K562 (cell line): ENCODE data around the gene CEBPE. TPM values are rescaled to one million over a fixed set of nuclear protein-coding genes. Genes with fewer than 3 reads are reported as not detected.
A peak's percentile ranks its signal among the peaks of the same experiment; 100 is the strongest.

ENCODE experiments used
- ATAC-seq: fragments of 200-7000 bp; cut with Tn5 transposase; 3 replicates; pipeline ENCODE4 v1.9.1; 2020; ENCODE audit warnings: moderate library complexity
- BruUV-seq: library from RNA; stranded (reverse); fragments of 400-500 nt; replicated peaks from 2 replicates; lab custom pipeline; 2021; lab: Mats Ljungman, UMichigan
- CTCF ChIA-PET: fragments of 300-600 bp; formaldehyde crosslinking; extraction: SDS; loops from one replicate; lab custom pipeline; 2021; ENCODE audit warnings: low intra/inter-chr PET ratio; lab: Yijun Ruan, JAX
- POLR2A ChIA-PET: fragments of 300-600, 350-650 bp; sonication (Branson Sonifier 250); formaldehyde crosslinking; extraction: SDS; loops from one replicate; lab custom pipeline; 2021; ENCODE audit warnings: antibody characterized with exemption, inconsistent platforms; lab: Yijun Ruan, JAX
- DNase-seq, 4 experiments: peaks; one replicate each; pipeline versions ENCODE4 v3.0.0 to v3.0.0-alpha.2; 2011 to 2018; ENCODE audit warnings: low spot score in 3 of 4, mixed read lengths in 3 of 4; ENCODE audit errors: extremely low read depth in 1 of 4
- FAIRE-seq: peaks from 2 replicates; lab custom pipeline; 2011; peaks lifted over from hg19 to GRCh38; lab: Jason Lieb, UNC
- H2AFZ ChIP-seq: 2 replicates; pipeline ENCODE4 v1.6.0; 2011; ENCODE audit warnings: low read depth, low read length, control low read depth, inconsistent platforms
- H3K27ac ChIP-seq: fragments of 200-600 bp; 3 replicates; pipeline ENCODE4 v1.8.0; 2011; ENCODE audit warnings: low read depth, mild to moderate bottlenecking, control low read depth, inconsistent platforms, low read length, moderate library complexity, mixed read lengths; ENCODE audit errors: extremely low read depth
- H3K27me3 ChIP-seq, 2 experiments: fragments of 300-600 bp in 1 of 2; 2 replicates in 1 of 2; 3 replicates in 1 of 2; pipeline versions ENCODE4 v1.6.0 to v1.8.0; 2011; ENCODE audit warnings: inconsistent platforms in 2 of 2, low read length in 2 of 2, mild to moderate bottlenecking in 1 of 2, mixed read lengths in 1 of 2, moderate library complexity in 1 of 2; ENCODE audit not compliant: control insufficient read depth in 2 of 2, insufficient read depth in 2 of 2
- H3K36me3 ChIP-seq: fragments of 300-600 bp; 3 replicates; pipeline ENCODE4 v1.8.0; 2011; ENCODE audit warnings: mild to moderate bottlenecking, low read length, inconsistent platforms; ENCODE audit not compliant: control insufficient read depth, insufficient read depth
- H3K4me1 ChIP-seq, 2 experiments: fragments of 200-600 bp in 1 of 2; replicated peaks in 1 of 2; 2 replicates in 1 of 2; 3 replicates in 1 of 2; pipeline versions ENCODE4 v1.5.1 to v1.8.0; 2011; ENCODE audit warnings: inconsistent platforms in 2 of 2, low read length in 2 of 2, mild to moderate bottlenecking in 1 of 2, mixed read lengths in 1 of 2, moderate library complexity in 1 of 2; ENCODE audit not compliant: control insufficient read depth in 2 of 2, insufficient read depth in 2 of 2
- H3K4me2 ChIP-seq: 2 replicates; pipeline ENCODE4 v1.6.1; 2011; ENCODE audit warnings: low read length, control low read depth, inconsistent platforms, mixed read lengths; ENCODE audit not compliant: insufficient read depth
- H3K4me3 ChIP-seq: fragments of 200-600 bp; sonication (generic), shearing (Covaris generic); 2 replicates; pipeline ENCODE4 v1.5.1; 2016; ENCODE audit warnings: control low read depth, inconsistent platforms
- H3K79me2 ChIP-seq: fragments of 200-600 bp; 3 replicates; pipeline ENCODE4 v1.8.0; 2011; ENCODE audit warnings: low read length, inconsistent platforms; ENCODE audit not compliant: control insufficient read depth, insufficient read depth
- H3K9ac ChIP-seq, 2 experiments: 2 replicates each; pipeline versions ENCODE4 v1.6.0 to v1.6.1; 2011; ENCODE audit warnings: low read depth in 2 of 2, low read length in 2 of 2, control low read depth in 1 of 2, inconsistent platforms in 1 of 2, mild to moderate bottlenecking in 1 of 2, mixed read lengths in 1 of 2; ENCODE audit not compliant: insufficient read depth in 1 of 2
- H3K9me1 ChIP-seq: one replicate; pipeline ENCODE4 v1.6.0; 2011; ENCODE audit warnings: inconsistent platforms, mild to moderate bottlenecking, low read length, moderate library complexity; ENCODE audit not compliant: control insufficient read depth, insufficient read depth
- H3K9me3 ChIP-seq: replicated peaks from 2 replicates; pipeline ENCODE4 v1.5.1; 2011; ENCODE audit warnings: low read depth, low read length, inconsistent platforms; ENCODE audit not compliant: control insufficient read depth, insufficient read depth
- H4K20me1 ChIP-seq: replicated peaks from 2 replicates; pipeline ENCODE4 v1.6.1; 2011; ENCODE audit warnings: low read length, inconsistent platforms, mixed read lengths; ENCODE audit not compliant: control insufficient read depth, insufficient read depth
- ATF7 ChIP-seq: fragments of 450-650 bp; IDR thresholded peaks from 2 replicates; pipeline ENCODE4 v1.7.1; 2014; ENCODE audit warnings: mild to moderate bottlenecking, moderate library complexity
- GABPB1 ChIP-seq: sonication (generic); formaldehyde crosslinking; IDR thresholded peaks from 2 replicates; pipeline ENCODE4 v1.8.0; 2022; ENCODE audit warnings: mild to moderate bottlenecking, missing genetic modification reagents
- GATAD2B ChIP-seq: fragments of 450-650 bp; IDR thresholded peaks from 2 replicates; pipeline ENCODE4 v1.6.1; 2017; ENCODE audit warnings: mild to moderate bottlenecking, borderline replicate concordance
- KHSRP ChIP-seq: fragments of 450-650 bp; IDR thresholded peaks from 2 replicates; pipeline ENCODE4 v1.6.1; 2017
- KLF10 ChIP-seq: fragments of 250-450 bp; sonication (Bioruptor Pico); IDR thresholded peaks from 2 replicates; pipeline ENCODE4 v1.6.1; 2021; ENCODE audit warnings: matching md5 sums
- L3MBTL2 ChIP-seq: fragments of 450-650 bp; IDR thresholded peaks from 2 replicates; pipeline ENCODE4 v1.6.1; 2016; ENCODE audit warnings: mild to moderate bottlenecking, moderate library complexity
- NCOA4 ChIP-seq: fragments of 450-650 bp; IDR thresholded peaks from 2 replicates; pipeline ENCODE4 v1.6.1; 2018; ENCODE audit warnings: mild to moderate bottlenecking; ENCODE audit not compliant: partially characterized antibody
- POLR3G ChIP-seq: IDR thresholded peaks from 2 replicates; pipeline ENCODE4 v1.6.1; 2011; ENCODE audit not compliant: insufficient read length, insufficient replicate concordance; ENCODE audit errors: extremely low read depth
- PURB ChIP-seq: sonication (generic); formaldehyde crosslinking; IDR thresholded peaks from 2 replicates; pipeline ENCODE4 v1.9.0; 2021; ENCODE audit warnings: low read depth, mild to moderate bottlenecking, missing genetic modification reagents
- RBM14 ChIP-seq: fragments of 200-400 bp; formaldehyde crosslinking; IDR thresholded peaks from 2 replicates; pipeline ENCODE4 v1.6.1; 2018; ENCODE audit warnings: low read depth, mild to moderate bottlenecking, low read length, moderate library complexity, borderline replicate concordance; ENCODE audit not compliant: insufficient read depth
- ZBTB7A ChIP-seq: IDR thresholded peaks from 2 replicates; pipeline ENCODE4 v1.6.1; 2011; ENCODE audit warnings: low read depth, mild to moderate bottlenecking, low read length, moderate library complexity, borderline replicate concordance; ENCODE audit not compliant: control insufficient read depth
- ZNF263 ChIP-seq: sonication (generic); formaldehyde crosslinking; IDR thresholded peaks from 2 replicates; pipeline ENCODE4 v1.8.0; 2022; ENCODE audit warnings: mild to moderate bottlenecking, missing genetic modification reagents, borderline replicate concordance
- ZNF644 ChIP-seq: fragments of 200-800 bp; sonication (Bioruptor generic); IDR thresholded peaks from 2 replicates; pipeline ENCODE4 v1.6.1; 2016; ENCODE audit warnings: low read depth, missing genetic modification characterization, missing compliant biosample characterization
- ZNF780A ChIP-seq: fragments of 250-450 bp; sonication (Bioruptor Pico); IDR thresholded peaks from 2 replicates; pipeline ENCODE4 v1.5.0; 2021; ENCODE audit warnings: mild to moderate bottlenecking
- WGBS: fragments of 100-300 bp; shearing (Covaris generic); methylation state at CpG from one replicate; pipeline ENCODE4 v1.1.6; 2016; ENCODE audit warnings: low coverage, mixed read lengths; ENCODE audit not compliant: insufficient coverage; ENCODE audit errors: missing lambda C conversion rate; 5-methylcytosine and 5-hydroxymethylcytosine counted together
- in situ Hi-C: fragments of 300-500 bp; cut with MboI; formaldehyde crosslinking; loops from 4 replicates; pipeline ENCODE4 v1.15.0; 2018; ENCODE audit warnings: inconsistent platforms, mixed read lengths
- intact Hi-C: fragments of 100-400 bp; cut with micrococcal nuclease; formaldehyde crosslinking; loops from 2 replicates; pipeline ENCODE4 v1.14.2; 2022
- polyA plus RNA-seq, 8 experiments: library from polyadenylated mRNA; depleted of rRNA in 4 of 8; stranded (reverse) in 5 of 8; unstranded in 3 of 8; fragments of >200 nt; fragmentation: Nextera tagmentation in 2 of 8; fragmentation: Illumina TruSeq in 1 of 8; extraction: Ambion mirVana in 2 of 8; extraction: Trizol in 1 of 8; gene quantifications; 2 replicates each; pipeline versions ENCODE4 v1.2.1 to v1.2.3, GENCODE V29; 2011 to 2014; ENCODE audit warnings: inconsistent platforms in 1 of 8, missing spikeins in 1 of 8
- total RNA-seq, 7 experiments: library from RNA; depleted of rRNA in 6 of 7; stranded (reverse); fragments of >200 nt in 6 of 7; fragmentation: Illumina TruSeq in 2 of 7; extraction: Trizol in 2 of 7; gene quantifications; 2 replicates each; pipeline versions ENCODE4 v1.2.1 to v1.2.3, GENCODE V29; 2011 to 2021; ENCODE audit warnings: low replicate concordance in 1 of 7
- TF ChIP-seq, protein P1 (sequence below): fragments of 450-650 bp; IDR thresholded peaks from 2 replicates; pipeline ENCODE4 v1.6.1; 2016; ENCODE audit warnings: low read depth, mild to moderate bottlenecking, moderate library complexity
- TF ChIP-seq, protein P2 (sequence below): fragments of 450-650 bp; formaldehyde crosslinking; IDR thresholded peaks from 2 replicates; pipeline ENCODE4 v1.4.0; 2022; ENCODE audit warnings: missing genetic modification characterization
- TF ChIP-seq, protein P3 (sequence below): fragments of 200-800 bp; sonication (Bioruptor generic); IDR thresholded peaks from 2 replicates; pipeline ENCODE4 v1.6.1; 2017; ENCODE audit warnings: missing genetic modification characterization, missing compliant biosample characterization

CEBPE gene
- total and polyA plus RNA-seq, 9 of the 15 experiments (the other 6 are each of a cell fraction or from before 2014, with no cell fraction given): 0.09 to 0.15 (median 0.13) TPM; not detected in 6

DNA sequence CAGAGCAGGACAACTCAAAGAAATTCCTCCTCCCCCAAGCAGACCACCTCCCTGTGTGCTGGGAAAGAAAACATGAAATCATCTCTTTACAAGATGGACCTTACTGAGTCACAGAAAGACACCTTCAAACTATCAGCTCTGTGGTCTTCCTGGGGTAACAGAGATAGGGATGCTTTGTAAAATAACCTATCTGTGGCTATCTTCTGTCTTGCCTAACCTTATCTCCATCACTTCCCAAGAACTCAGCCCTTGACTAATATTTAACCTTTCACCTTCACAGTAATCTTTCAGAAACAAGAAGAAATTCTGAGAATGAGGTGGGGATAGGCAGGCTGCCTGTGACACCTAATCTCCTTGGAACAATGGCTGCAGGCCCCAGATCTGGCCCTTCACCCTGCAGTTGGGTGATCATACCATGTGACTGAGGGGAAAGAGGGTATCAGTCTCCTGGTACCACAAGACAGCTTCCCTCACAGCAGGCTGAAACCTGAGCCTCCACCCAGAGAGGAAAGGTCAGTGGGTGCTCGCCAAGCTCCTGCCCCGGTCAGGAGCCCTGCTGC lies 27.4 kb upstream of the CEBPE start (continued):
- peak; percentile 97 for TF ChIP-seq GATAD2B
- TF ChIP-seq KHSRP: peak; percentile 75; the same call in 1 of the 2 replicates
- TF ChIP-seq, protein P1, sequence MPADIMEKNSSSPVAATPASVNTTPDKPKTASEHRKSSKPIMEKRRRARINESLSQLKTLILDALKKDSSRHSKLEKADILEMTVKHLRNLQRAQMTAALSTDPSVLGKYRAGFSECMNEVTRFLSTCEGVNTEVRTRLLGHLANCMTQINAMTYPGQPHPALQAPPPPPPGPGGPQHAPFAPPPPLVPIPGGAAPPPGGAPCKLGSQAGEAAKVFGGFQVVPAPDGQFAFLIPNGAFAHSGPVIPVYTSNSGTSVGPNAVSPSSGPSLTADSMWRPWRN: peak; percentile 88
- no peak for TF ChIP-seq ZNF780A (CRISPR knock-in tag)
- peak; percentile 87 for TF ChIP-seq NCOA4
- TF ChIP-seq, protein P2, sequence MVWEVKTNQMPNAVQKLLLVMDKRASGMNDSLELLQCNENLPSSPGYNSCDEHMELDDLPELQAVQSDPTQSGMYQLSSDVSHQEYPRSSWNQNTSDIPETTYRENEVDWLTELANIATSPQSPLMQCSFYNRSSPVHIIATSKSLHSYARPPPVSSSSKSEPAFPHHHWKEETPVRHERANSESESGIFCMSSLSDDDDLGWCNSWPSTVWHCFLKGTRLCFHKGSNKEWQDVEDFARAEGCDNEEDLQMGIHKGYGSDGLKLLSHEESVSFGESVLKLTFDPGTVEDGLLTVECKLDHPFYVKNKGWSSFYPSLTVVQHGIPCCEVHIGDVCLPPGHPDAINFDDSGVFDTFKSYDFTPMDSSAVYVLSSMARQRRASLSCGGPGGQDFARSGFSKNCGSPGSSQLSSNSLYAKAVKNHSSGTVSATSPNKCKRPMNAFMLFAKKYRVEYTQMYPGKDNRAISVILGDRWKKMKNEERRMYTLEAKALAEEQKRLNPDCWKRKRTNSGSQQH: 0 out of 2 replicates have a peak, but pooled peaks have one; percentile 35
- TF ChIP-seq, all 486 proteins: peak for 152

DNA sequence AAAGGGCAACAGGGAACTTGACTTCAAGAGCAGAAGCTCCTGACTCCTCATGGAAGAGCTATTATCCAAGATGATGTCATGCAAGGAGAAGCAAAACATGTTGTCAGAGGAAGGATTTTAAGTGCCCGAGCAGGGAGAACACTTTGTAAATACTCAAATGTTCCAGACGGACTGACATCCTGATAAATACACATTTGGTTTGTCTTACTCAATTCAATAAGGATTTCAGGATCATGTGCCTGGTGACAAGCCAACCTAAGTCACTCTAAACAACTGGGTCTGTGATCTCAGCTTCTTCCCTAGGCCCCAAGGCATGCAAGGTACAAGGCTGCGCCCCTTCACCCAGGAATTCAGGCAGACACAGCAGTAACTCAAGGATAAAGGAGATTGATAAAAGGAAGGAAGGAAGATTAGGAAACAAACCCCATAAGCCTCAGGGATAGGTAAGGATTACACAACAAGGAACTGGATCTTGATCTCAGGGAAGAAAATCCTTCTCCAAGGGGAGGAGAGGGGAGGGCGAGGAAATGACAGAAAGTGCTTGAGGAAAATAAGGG lies 26.8 kb upstream of the CEBPE start:
- Histone ChIP-seq H3K4me2 (peak overlapping the region; percentile 64), H2AFZ (peak overlapping the region; percentile 1; the same call in 1 of the 2 replicates)
- no peak for TF ChIP-seq KLF10 (CRISPR knock-in tag)
- no peak for TF ChIP-seq PURB
- TF ChIP-seq GABPB1 (CRISPR knock-in tag): 0 out of 2 replicates have a peak, but pooled peaks have one; percentile 22
- peak; percentile 26 for TF ChIP-seq ATF7
- TF ChIP-seq ZNF644 (tag): peak; percentile 39
- TF ChIP-seq RBM14: no peak
- TF ChIP-seq, protein P3, sequence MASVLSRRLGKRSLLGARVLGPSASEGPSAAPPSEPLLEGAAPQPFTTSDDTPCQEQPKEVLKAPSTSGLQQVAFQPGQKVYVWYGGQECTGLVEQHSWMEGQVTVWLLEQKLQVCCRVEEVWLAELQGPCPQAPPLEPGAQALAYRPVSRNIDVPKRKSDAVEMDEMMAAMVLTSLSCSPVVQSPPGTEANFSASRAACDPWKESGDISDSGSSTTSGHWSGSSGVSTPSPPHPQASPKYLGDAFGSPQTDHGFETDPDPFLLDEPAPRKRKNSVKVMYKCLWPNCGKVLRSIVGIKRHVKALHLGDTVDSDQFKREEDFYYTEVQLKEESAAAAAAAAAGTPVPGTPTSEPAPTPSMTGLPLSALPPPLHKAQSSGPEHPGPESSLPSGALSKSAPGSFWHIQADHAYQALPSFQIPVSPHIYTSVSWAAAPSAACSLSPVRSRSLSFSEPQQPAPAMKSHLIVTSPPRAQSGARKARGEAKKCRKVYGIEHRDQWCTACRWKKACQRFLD: no peak
- no peak for TF ChIP-seq POLR3G
- TF ChIP-seq L3MBTL2: no peak
- no peak for TF ChIP-seq ZNF263 (CRISPR knock-in tag)
- TF ChIP-seq ZBTB7A: no peak

More for the DNA sequence above, 26.8 kb upstream of the CEBPE start:
- peak in 1 of 4 experiments; percentile 43 for DNase-seq
- H3K27ac ChIP-seq: peak overlapping the region; percentile 52
- no peak for FAIRE-seq
- in situ Hi-C loops: no loop called here
- no peaks in the 10 kb centered on the region for H4K20me1 ChIP-seq
- peak overlapping the region in 1 of 2 experiments; percentile 27; a peak in 1 of 4 replicates for H3K9ac ChIP-seq
- no TSS peak for BruUV-seq
- H3K27me3 ChIP-seq: no peaks in the 10 kb centered on the region
- no peaks in the 10 kb centered on the region for H3K79me2 ChIP-seq
- no peaks in the 10 kb centered on the region; the same call in 2 of the 3 replicates for H3K36me3 ChIP-seq
- peaks cover 30 to 50% of the 10 kb centered on the region in 2 experiments; a peak in 4 of 5 replicates for H3K4me1 ChIP-seq
- 16% methylated on average over 3 of the region's 4 CpGs for WGBS
- ChIA-PET CTCF (no interaction called here), POLR2A (interaction anchor here (0.6 to 1.4 kb wide), 4 partner anchors 10 to 28 kb away, joined by 3 to 6 read pairs (median 4); no protein-coding TSS in a partner anchor)
- peak; percentile 13; the same call in 1 of the 3 replicates for ATAC-seq
- intact Hi-C loops: loop anchor here (2.0 kb wide), 1 partner anchor 25 kb away; no protein-coding TSS in a partner anchor
- no peaks in the 10 kb centered on the region for H3K9me3 ChIP-seq
- H3K4me3 ChIP-seq: no peak overlapping the region
- no peaks in the 10 kb centered on the region for H3K9me1 ChIP-seq
